ENCODE results near the gene SETBP1.

Gene SETBP1

DNA sequence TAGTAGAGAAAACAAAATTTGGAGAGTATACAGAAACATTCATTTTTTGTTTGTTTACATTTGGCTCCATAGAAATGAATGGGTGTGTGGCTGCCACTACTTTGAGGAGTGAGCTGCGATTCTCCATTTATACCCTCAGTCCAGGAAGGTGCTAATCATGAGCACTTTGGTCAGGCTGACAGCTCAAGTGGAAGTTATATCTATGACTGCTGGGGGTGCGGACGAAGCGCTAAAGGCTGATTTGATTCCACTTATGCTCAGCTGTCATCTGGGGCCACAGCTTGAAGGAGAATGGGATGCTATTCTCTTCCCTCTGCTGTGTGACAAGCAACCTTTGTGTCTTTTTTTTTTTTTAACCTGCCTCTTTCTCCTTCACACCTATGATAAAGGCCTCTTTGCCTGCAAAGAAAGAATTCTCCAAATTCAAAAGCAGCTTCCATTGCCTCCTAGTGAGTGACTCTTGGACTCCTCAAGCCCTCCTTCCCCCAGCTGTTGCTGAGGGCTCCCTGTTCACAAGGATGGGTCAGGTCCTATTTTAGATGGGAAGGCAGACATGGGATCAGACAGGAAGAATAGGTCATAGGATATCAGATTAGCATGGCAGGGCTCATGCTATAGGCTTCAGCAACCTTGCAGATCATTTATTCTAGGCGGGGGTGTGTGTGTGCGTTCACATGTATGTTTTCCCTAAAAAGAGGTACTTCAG is 201.6 kb downstream of the SETBP1 start:
- no peak for DNase-seq

DNA sequence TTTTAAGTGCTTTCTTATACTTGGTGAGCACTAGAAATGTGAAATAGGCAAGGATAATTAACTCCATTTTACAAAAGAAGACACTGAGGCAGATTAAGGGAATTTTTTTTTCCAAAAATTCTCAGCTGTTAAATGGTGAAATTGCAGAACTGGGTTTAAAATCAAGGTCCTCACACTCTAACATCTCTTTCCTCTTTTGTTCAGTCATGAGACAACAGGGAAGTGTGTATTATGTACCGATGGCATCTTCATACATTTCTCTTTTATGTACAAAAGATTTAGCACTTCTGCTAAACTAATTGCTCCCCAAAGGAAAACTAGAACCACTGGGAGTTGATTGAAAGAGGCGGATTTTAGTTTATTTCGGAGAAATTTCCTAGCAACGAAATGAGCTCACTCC is 203.0 kb downstream of the SETBP1 start:
- no peak for DNase-seq

DNA sequence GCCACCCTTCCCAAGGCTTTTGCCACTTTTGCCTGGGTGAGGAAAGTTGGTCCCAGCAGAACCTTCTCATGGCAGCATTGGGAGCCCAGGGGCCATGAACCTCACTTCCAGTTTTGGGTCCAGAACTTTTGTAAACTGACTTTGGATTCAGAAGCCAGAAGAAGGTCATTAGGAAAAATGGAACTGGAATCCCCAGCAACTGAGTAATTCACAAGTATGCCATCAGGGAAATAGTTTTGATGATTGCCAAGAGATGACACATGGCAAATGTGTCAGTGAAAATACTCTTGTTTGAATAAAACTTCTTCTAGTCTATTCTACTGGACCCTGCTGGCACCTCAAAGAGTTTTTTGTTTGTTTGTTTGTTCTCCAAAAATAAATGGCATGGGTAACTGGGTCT is 203.7 kb downstream of the SETBP1 start:
- no peak for DNase-seq

DNA sequence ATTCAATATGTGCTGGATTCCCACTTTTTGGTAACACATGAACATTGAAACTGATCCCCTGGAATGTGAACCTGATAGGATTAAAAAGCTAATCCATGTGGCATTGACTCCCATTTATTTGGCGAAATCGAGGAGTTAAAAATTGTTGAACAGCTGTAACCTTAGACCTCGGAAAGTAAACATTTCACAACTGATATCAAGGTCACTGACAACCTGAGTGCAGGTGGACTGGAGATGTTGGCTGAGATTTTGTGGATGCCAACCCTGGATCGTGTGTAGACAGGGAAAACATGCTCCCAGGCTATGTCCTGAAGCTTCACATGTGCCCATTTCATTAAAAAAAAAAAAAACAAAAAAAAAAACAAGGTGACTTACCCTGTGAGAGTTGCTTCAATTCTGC is 204.8 kb downstream of the SETBP1 start:
- DNase-seq = no peak

DNA sequence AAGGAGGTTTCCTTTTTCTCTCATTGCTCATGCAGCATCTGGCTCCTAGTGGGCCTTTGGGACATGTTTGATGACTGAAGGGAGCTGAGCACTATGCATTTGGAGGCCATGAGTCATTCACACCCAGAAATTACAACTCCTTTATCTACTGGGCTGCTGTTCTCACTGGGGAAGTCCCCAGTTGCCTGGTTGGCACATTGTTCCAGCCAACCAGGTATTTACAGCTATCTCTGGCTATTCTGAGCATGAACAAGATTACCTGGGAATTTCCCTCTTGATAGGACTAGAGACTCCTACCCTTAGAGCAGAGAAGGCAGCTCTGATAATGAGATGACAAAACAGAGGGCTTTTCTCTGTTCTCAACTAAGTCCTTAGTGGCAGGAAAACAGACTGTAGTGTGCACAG is 206.5 kb downstream of the SETBP1 start:
- peak; percentile 23 to 25 for DNase-seq

DNA sequence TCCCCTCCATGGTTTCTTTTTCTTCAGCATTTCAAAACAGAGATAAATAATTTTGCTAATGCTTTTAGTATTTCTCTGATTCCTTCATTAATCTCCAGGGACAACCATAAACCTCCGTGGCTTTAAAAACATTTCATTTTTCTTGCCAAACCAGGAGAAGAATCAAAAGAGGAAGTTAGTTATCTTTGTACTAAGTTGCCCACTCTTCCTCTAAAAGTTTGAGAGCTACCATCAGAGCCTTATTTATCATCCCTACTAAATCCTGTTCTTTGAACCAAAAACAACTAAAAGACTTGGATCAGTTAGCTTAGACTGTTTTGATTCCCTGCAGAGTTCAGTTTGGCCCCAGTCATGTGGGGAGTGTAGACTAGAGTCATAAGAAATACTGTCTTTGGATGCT is 208.4 kb downstream of the SETBP1 start:
- DNase-seq = no peak

DNA sequence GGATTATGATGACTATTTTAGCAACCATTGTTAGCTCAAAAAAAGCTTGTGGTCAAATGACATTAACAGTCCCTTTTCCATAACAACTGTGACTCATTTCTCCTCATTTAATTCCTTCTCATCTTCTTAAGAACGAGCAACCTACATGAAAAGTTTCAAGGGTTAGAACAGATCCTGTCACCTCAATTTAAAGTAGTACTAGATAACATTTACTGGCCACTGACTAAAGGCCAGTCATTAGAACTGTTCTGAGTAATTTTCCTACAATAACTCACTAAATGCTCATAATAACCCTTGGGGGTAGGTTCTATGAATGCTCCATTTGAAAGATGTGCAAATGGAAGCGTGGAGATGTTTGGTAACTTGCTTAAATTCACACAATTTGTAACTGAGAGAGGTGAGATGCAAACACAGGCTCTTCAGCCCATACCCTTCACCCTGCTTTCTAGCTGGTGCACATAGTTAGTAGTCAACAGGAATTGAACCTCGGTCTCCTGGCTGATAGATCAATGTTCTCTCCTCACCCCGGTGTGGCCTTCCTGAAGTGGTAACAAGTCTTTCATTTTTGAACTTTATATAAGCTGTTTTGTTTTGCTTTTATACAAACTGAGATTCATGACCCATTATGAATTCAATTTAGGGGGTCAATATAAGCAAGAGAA is 212.5 kb downstream of the SETBP1 start:
- DNase-seq = no peak

DNA sequence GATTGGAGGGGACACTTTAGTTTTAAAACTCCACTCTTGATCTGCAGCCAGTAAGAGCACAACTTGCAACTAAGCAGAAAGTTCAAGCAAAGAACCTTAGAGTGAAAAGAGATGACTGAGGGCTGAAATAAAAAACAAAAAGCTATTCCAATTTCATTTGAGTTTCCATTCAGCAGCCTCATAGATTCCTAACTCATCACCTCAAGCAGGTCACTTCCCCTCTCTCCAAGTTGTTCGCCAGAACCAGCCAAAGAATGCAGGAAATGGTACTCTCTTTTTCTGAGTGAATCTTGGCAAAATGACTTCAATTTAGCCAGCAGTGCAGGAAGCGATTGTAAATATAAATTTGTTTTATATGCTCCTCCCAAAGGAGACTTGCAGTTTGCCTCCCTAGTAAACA is 213.3 kb downstream of the SETBP1 start:
- DNase-seq = no peak

DNA sequence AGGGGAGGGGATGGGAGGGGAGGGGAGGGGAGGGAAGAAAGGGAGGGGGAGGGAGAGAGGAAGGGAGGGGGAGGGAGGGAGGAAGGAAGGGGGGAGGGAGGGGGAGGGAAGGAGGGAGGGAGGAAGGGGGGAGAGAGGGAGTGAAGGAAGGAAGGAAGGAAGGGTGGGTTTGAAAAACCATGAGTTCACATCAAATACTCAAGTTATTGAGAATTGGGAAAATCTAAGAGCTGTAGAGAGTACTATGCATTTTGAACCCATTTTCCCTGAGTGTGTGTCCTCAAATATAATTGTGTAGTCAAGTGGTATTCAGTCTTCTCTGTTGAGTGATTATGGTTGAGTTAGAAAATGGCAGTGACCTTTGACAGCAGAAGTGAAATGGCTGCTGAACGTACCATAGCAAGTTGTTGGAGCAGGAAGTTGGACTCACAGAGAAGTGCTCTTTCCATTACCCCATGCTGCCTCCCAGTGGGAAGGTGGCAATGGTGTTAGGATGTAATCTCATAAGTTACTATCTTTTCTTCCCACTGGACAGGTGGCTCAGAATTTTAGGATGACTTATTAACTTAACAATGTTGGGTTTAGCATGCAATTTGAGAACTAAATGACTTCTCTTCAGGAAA is 214.6 kb downstream of the SETBP1 start:
- DNase-seq = peak; percentile 27 to 46

DNA sequence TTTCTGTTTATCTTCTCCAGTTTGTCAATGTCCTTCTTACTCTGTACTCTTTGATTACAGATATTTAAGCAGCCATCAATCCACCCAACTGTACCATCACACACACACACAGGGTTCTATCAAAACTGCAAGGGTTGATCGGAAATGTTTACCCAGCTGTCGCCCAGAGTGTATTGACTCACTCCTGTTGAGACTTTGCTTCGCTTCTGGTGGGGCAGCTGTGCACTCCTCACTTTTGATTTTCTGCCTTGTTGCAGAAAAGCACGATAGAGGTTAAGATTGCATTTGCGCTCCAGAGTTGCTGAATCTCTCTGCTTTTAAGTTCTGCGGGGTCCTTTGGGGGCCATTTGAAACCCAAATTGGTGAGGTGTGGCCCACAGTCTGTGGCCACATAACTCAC is 216.2 kb downstream of the SETBP1 start:
- no peak for DNase-seq

DNA sequence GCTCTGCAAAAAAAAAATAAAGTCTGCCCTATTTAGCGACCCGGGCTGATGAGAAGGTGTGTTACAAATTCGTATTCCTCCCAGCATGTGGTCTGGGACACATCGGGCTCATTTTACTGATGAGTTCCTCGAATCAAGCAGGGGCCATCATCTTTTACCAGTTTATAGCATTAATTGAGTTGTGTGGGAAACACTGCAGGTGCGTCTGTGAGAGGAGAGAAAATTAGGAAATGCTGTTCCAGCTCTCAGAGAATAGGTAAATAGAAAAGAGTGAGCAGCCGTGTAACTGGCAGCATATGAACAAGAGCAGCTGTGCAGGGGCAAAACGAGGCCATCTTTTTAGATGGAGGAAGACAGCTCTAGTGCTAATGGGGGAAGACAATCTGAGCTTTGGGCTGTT is 216.7 kb downstream of the SETBP1 start:
- DNase-seq = no peak

DNA sequence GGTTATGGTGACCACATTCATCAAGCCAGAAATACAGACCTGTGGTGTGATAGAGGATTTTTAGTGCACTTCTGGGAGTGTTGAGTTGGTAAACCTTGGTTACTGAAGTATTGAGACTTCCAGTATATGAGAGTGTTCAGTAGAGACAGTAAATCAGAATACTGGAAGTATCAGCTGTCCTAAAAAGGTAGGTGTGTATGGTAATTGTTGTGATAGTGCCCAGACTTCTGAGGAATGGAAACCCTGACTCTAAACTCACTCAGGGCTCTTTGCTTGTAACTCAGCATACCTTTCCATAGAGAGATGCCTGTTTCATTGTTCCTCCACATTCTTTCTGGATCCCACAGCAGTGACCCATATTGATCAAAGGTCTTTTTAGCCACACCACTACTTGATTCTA is 217.1 kb downstream of the SETBP1 start:
- no peak for DNase-seq

DNA sequence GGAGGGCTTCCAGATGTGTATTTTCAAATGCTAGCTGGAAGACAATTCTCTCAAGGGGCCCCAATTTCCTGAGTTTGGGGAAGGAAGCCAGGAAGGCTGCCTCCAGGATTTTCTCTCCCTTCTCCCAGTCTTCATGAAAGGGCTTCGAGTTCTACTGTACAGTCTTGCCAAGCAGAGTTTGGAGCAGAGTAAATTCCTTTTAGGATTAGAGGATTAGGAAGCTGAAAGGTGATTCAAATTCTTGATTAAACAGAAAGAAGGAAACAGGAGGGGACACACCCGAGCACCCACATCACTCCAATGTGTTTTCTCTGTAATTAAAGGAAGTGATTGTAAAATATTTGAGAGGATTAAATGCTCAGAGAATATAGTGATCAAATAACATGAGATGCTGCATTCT is 217.8 kb downstream of the SETBP1 start:
- no peak for DNase-seq

DNA sequence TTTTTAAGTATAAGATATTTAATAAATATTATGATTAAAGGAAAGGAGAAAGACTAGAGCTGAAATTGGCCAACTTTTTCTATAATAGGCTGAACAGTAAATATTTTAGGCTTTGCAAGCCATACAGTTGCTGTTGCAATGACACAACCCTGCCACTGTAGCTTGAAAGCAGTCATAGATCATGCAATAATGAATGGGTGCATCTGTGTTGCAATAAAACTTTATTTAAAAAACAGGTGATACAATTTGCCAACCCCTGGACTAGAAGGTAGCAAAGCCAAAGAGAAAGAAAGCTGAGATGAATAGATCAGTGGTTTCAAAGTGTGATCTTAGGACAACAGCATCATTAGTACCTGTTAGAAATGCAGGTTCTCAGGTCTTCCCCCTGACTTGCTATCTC is 219.1 kb downstream of the SETBP1 start:
- no peak for DNase-seq

DNA sequence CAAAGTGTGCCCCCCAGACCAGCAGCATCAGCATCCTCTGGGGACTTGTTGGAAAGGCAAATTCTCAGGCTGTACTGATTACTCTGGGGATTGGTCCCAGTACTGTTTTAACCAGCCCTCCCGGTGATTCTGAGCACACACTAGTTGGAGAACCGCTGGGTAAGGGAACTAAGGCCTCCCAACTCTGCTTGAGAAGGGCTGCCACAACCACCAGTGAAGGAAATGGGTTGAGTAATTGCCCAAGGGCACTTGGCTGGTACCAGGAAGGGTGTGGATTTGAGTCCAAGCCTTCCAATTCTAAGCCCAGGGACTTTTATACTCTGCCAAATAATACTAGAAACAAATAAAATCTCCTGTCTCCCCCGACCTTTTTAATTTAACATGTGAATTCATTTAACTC is 219.9 kb downstream of the SETBP1 start:
- no peak for DNase-seq

DNA sequence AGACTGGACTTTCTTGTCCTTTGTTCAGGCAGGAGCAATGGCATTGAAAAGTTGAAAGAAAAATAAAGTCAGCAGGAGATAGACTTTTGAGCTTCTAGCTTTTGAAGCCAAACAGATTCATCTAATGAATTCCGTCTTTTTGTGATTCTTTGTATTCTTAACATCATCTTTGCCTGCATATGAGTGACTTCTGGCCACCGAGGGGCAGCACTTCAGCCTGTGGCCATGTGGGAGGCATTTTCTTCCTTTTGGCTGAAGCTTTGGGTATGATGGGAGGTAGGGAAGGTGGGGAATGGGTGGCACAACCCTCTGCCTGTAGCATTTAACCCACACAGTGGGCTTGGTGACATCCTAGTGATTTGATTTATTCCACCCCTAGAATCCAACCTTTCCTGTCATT is 220.6 kb downstream of the SETBP1 start:
- no peak for DNase-seq

DNA sequence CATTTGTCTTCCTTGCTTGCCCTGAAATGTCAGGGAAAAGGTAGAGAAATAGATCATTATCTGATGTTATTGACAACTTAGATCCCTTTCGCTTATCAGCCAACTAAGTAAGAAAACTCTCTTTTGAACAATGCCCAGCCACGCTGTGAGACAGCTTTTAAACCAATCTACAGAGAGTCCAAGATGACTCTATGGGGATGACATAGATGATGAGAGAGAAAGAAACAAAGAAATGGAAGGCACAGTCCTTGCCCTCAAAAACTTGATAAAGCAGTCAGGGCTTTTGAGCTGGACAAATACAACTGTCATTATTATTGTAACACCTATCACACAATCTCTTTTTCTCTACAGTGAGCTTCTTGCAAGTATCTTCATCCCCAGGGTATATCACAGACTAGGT is 222.6 kb downstream of the SETBP1 start:
- no peak for DNase-seq

DNA sequence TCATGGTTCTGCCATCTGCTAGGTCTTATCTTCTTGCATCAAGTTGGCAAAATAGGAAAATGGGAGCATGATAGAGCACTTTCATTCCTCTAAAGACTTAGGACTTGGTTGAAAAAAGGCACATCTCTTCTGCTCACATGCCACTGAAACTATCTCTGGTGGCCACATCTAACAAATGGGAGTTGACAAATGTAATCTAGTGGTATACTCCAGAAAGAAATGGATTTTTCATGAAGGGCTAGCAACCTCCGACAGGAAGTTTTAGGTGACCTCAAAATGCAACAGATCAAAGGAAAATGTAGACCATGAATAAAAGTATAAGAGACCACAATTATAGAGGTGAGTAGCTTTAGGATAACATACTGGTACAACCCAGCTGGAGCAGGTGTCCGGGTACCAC is 224.1 kb downstream of the SETBP1 start:
- no peak for DNase-seq

DNA sequence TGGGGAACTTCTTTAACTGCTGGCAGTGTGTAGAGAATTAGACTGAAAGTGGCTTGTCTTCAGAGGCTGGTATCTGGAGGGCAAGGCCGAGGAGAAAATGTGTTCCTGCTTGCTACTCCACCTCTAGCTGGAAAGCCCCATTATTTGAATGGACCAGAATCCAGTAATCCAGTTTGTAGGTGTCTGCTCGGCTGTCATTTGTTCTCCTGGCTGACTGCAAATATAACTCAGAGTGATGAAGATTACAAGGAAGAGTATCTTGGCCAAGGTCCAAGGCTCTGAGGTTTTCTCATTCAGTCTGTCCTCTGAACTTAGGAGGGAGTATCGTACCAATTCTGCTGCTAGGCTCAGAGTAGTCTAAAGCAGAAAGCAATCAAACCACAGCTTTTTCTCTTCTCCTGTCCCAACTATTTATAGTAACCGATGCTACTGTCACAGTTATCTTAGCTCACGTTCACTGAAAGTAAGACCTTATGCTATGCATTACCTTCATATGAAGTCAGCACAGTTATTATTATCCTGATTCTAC is 228.6 kb downstream of the SETBP1 start:
- DNase-seq = no peak

DNA sequence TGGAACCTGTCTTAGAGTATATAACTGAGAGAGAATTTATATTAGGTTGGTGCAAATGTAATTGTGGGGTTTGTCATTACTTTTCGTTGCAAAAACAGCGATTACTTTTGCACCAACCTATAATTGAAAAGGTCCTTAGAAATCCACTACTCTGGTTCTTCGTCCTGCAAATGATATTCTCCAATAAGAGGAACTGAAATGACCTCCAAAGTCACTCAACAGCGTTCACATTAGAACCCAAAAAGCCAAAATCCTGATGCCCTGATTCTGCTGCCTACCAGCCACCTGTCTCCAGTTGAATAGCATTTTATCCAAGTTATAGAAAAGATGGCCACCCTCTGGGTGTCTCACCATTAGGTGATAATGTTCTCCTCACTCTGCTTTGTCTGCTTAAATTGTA is 230.6 kb downstream of the SETBP1 start:
- no peak for DNase-seq

DNA sequence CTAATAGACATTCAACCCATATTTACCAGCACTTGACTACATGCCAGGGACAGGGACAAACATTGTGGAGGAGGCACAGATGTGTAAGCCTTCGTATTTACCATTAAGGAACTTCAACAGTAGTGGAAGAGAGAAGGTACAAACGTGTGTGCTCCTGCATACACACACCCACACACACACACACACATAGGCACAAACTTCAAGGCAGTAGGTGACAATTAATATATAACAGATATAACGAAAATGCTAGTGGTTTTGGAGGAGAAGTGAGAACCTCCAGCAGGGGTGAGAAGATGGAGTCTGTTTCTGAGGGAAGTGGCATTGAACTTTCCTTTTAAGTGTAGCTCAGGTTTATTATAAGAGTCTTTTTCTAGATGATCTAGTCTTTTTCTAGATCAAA is 231.1 kb downstream of the SETBP1 start:
- DNase-seq = no peak

DNA sequence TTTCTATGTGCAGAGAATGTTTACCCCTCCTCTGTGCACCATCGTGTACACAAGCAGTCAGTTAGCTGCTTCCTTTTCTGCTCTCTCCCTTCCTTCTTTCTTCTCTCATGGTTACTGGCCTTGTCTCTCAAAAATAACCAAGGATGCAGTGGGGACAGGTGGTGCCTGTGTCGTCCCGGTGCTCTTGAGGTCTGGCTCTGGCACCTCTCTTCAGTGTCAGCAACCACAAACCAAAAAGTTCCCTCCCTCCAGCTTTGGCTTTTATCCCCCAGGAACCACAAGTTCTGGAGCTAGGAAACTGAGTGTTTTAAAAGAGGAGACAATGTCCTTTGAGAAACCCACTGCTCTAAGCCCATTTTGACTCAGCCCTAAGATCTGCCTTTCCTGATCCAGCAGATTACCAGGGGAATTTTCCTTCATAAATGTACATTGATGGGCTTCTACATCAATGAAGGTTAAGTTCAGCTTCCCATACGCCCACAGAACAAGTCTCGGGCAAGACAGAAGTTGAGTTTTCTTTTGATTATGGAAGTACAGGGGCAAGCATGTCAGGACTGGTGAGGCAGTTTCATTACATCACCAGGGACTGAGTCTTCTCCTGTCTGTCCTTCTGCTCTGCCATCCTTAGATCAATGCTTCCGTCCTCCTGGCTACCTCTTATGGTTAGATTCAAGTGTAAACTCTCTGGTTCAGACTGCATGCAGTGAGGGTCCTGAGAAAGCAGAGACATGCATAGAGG is 232.2 kb downstream of the SETBP1 start:
- DNase-seq = no peak

DNA sequence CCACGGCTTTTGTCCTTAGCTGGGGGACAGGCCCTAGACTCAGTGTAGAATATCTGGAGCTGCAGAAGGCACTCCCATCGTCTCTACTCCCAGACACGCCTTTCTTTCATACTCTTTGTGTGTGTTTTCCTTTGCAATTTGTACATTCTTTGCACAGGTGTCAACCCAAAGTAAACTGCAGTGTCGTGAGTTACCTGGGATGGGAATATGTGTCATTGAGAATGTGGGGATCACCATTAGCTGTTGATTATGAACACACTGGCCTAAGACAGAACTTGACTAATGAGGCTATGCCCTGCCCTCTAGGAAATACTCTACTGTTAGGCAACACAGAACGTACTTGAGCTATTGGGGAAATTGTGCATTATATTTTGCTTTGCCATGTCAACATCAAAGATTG is 233.3 kb downstream of the SETBP1 start:
- DNase-seq = no peak

DNA sequence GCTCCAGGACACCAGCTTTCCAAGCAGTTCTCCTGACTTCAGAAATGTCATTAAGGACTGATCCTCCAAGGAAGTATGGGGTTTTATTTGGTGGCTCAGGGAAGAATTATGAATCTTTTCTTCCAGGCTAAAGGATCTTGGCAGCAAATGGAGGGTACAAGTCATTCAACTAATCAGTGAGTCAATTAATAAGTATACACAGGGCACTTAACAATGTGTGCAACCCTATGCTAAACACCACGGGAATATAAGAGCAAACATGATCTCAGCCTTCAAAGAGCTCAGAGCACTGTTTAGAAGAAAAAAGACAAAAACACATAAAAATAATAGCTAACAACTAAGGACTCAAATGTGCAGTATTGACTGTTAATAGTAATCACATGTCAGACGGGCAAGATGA is 234.5 kb downstream of the SETBP1 start:
- DNase-seq = no peak

All from CD4-positive, alpha-beta T cell treated with Interleukin-4 for 1 hour (primary cell).